ENCODE results near the gene BCL11B. TPM values are rescaled to one million over a fixed set of nuclear protein-coding genes. Genes with fewer than 3 reads are reported as not detected.

Gene BCL11B
- total RNA-seq, 1 donor from 2014 or later = 11.5 TPM

DNA sequence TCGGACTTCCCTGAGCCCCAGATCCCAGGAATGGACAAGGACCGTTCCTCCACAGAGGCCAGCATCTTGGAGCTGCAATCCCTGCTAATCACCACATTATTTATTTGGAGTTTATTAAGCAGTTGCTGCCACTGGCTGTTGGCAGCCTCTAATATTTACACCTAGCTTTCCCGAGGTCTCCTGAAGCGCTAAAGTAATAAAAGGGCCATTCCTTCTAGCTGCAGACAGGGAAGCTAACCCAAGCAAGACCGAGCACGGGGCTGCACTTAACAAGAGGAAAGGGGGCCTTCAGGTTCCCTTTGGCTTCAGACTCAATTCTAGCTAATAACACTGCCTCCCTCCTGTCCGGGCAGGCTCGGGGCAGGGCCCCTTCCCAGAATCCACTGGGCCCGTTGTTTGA is 63.7 kb downstream of the BCL11B start:
- H3K36me3 ChIP-seq = no peaks in the 10 kb centered on the region
- H3K9me3 ChIP-seq = no peaks in the 10 kb centered on the region
- H3K4me3 ChIP-seq = no peak overlapping the region
- H3K27ac ChIP-seq = no peak overlapping the region
- TF ChIP-seq POLR2AphosphoS5 (IDR thresholded peaks at IDR 0.05; ENCODE audit: insufficient read depth in 1 of 2, low read depth in 1 of 2) = no peak
- TF ChIP-seq, protein P1, sequence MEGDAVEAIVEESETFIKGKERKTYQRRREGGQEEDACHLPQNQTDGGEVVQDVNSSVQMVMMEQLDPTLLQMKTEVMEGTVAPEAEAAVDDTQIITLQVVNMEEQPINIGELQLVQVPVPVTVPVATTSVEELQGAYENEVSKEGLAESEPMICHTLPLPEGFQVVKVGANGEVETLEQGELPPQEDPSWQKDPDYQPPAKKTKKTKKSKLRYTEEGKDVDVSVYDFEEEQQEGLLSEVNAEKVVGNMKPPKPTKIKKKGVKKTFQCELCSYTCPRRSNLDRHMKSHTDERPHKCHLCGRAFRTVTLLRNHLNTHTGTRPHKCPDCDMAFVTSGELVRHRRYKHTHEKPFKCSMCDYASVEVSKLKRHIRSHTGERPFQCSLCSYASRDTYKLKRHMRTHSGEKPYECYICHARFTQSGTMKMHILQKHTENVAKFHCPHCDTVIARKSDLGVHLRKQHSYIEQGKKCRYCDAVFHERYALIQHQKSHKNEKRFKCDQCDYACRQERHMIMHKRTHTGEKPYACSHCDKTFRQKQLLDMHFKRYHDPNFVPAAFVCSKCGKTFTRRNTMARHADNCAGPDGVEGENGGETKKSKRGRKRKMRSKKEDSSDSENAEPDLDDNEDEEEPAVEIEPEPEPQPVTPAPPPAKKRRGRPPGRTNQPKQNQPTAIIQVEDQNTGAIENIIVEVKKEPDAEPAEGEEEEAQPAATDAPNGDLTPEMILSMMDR (IDR thresholded peaks at IDR 0.05) = no peak
- TF ChIP-seq POLR2A (IDR thresholded peaks at IDR 0.05) = no peak
- intact Hi-C loops (cut with DNase I) = no loop called here
- no peak for DNase-seq (ENCODE audit: extremely low spot score in 2 of 2)
- no peaks in the 10 kb centered on the region for H3K27me3 ChIP-seq
- peaks cover 8% of the 10 kb centered on the region for H3K4me1 ChIP-seq

DNA sequence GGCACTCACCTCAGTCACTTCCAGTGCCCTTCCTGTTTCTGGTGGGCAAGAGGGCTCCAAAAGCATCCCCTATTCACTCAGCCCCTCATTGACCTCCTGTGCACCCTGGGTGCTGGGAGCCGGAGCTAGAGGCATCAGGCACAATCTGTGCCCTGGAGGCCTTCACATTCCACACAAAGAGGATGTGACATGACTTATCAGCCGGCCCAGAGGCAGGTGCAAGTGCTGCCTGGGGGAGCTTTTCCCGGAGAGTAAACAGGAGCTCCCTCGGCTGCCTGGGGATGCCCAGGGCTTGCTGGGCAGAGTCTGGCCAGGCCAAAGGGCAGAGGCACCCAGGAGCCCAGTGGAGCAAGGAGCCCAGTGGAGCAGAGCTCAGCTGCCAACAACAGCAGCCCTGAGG is 64.5 kb downstream of the BCL11B start:
- Histone ChIP-seq H3K4me1 (no peaks in the 10 kb centered on the region), H3K4me3 (no peak overlapping the region), H3K36me3 (no peaks in the 10 kb centered on the region), H3K27me3 (no peaks in the 10 kb centered on the region), H3K9me3 (no peaks in the 10 kb centered on the region), H3K27ac (no peak overlapping the region)
- DNase-seq (ENCODE audit: extremely low spot score in 2 of 2) = no peak
- intact Hi-C loops (cut with DNase I) = no loop called here
- TF ChIP-seq POLR2A (IDR thresholded peaks at IDR 0.05) (no peak), POLR2AphosphoS5 (IDR thresholded peaks at IDR 0.05; ENCODE audit: insufficient read depth in 1 of 2, low read depth in 1 of 2) (no peak)
- TF ChIP-seq, protein P1 (IDR thresholded peaks at IDR 0.05) = no peak

DNA sequence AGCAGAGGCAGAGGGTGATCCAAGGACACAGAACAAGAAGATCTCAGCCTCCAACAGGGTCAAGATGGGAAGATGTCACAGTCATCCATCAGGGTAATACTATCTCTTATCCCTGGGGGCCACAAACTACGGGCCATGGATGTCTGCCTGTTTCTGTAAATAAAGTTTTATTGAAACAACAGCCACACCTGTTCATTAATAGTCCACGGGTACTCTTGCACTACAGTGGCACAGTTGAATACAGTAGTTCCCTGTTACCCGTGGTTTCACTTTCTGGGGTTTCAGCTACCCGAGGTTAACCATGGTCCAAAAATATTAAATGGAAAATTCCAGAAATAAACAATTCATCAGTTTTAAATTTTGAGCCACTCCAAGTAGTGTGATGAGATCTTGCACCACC is 65.9 kb downstream of the BCL11B start:
- intact Hi-C loops (cut with DNase I) = no loop called here
- no peak overlapping the region for H3K27ac ChIP-seq
- H3K36me3 ChIP-seq = no peaks in the 10 kb centered on the region
- H3K9me3 ChIP-seq = no peaks in the 10 kb centered on the region
- TF ChIP-seq, protein P1 (IDR thresholded peaks at IDR 0.05) = no peak
- TF ChIP-seq POLR2AphosphoS5 (IDR thresholded peaks at IDR 0.05; ENCODE audit: insufficient read depth in 1 of 2, low read depth in 1 of 2) = no peak
- no peak for TF ChIP-seq POLR2A (IDR thresholded peaks at IDR 0.05)
- no peaks in the 10 kb centered on the region for H3K4me1 ChIP-seq
- H3K27me3 ChIP-seq = no peaks in the 10 kb centered on the region
- DNase-seq (ENCODE audit: extremely low spot score in 2 of 2) = no peak
- H3K4me3 ChIP-seq = no peak overlapping the region

- TF ChIP-seq, protein P1 (IDR thresholded peaks at IDR 0.05) = no peak
- TF ChIP-seq POLR2AphosphoS5 (IDR thresholded peaks at IDR 0.05; ENCODE audit: insufficient read depth in 1 of 2, low read depth in 1 of 2) (no peak), POLR2A (IDR thresholded peaks at IDR 0.05) (no peak)
- Histone ChIP-seq H3K9me3 (no peaks in the 10 kb centered on the region), H3K4me1 (no peaks in the 10 kb centered on the region), H3K36me3 (no peaks in the 10 kb centered on the region), H3K27me3 (no peaks in the 10 kb centered on the region), H3K4me3 (no peak overlapping the region), H3K27ac (no peak overlapping the region)
- intact Hi-C loops (cut with DNase I) = no loop called here
- no peak for DNase-seq (ENCODE audit: extremely low spot score in 2 of 2)
These were observed 66.8 kb downstream of the BCL11B start for GRCh38 chr14:99205086-99205688.

GRCh38 chr14:99203801-99204200 is 68.2 kb downstream of the BCL11B start:
- H3K36me3 ChIP-seq = no peaks in the 10 kb centered on the region
- TF ChIP-seq, protein P1 (IDR thresholded peaks at IDR 0.05) = no peak
- TF ChIP-seq POLR2AphosphoS5 (IDR thresholded peaks at IDR 0.05; ENCODE audit: insufficient read depth in 1 of 2, low read depth in 1 of 2) (no peak), POLR2A (IDR thresholded peaks at IDR 0.05) (no peak)
- intact Hi-C loops (cut with DNase I) = no loop called here

More at GRCh38 chr14:99203801-99204200, 68.2 kb downstream of the BCL11B start:
- DNase-seq (ENCODE audit: extremely low spot score in 2 of 2) = no peak
- no peak overlapping the region for H3K4me3 ChIP-seq
- no peaks in the 10 kb centered on the region for H3K4me1 ChIP-seq
- no peaks in the 10 kb centered on the region for H3K27me3 ChIP-seq
- no peak overlapping the region for H3K27ac ChIP-seq
- no peaks in the 10 kb centered on the region for H3K9me3 ChIP-seq

Measured in vagina (tissue), 2 donors.